ENCODE data around the gene SMCHD1. TPM values are rescaled to one million over a fixed set of nuclear protein-coding genes. Genes with fewer than 3 reads are reported as not detected.
A peak's percentile ranks its signal among the peaks of the same experiment; 100 is the strongest.
"Not testable (repeated sequence)": the region's sequence is repeated elsewhere in the genome, so short reads cannot be mapped to it uniquely, and the experiment has no call there.

SMCHD1 gene
- total RNA-seq, 4 donors from 2014 or later = 58.4 to 270 (median 98.6) TPM

- Histone ChIP-seq H3K27ac (peak overlapping the region; percentile 98 to 100), H3K4me1 (peaks cover 0 to 6% of the 10 kb centered on the region in 2 donors), H3K27me3 (no peaks in the 10 kb centered on the region), H3K4me3 (peak overlapping the region; percentile 93 to 99), H3K36me3 (no peaks in the 10 kb centered on the region), H3K9me3 (no peaks in the 10 kb centered on the region)
- TF ChIP-seq, protein P1, sequence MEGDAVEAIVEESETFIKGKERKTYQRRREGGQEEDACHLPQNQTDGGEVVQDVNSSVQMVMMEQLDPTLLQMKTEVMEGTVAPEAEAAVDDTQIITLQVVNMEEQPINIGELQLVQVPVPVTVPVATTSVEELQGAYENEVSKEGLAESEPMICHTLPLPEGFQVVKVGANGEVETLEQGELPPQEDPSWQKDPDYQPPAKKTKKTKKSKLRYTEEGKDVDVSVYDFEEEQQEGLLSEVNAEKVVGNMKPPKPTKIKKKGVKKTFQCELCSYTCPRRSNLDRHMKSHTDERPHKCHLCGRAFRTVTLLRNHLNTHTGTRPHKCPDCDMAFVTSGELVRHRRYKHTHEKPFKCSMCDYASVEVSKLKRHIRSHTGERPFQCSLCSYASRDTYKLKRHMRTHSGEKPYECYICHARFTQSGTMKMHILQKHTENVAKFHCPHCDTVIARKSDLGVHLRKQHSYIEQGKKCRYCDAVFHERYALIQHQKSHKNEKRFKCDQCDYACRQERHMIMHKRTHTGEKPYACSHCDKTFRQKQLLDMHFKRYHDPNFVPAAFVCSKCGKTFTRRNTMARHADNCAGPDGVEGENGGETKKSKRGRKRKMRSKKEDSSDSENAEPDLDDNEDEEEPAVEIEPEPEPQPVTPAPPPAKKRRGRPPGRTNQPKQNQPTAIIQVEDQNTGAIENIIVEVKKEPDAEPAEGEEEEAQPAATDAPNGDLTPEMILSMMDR (IDR thresholded peaks at IDR 0.05) = no peak
- intact Hi-C loops (cut with DNase I; ENCODE audit: low total_unique reads) = loop anchor here (5.0 to 10.0 kb wide), 2 partner anchors 85 to 248 kb away; partner anchors contain the start of genes METTL4 and NDC80
- no peak for DNase-seq
Observed at GRCh38 chr18:2656981-2657512, 1.5 kb downstream of the SMCHD1 start.

DNA sequence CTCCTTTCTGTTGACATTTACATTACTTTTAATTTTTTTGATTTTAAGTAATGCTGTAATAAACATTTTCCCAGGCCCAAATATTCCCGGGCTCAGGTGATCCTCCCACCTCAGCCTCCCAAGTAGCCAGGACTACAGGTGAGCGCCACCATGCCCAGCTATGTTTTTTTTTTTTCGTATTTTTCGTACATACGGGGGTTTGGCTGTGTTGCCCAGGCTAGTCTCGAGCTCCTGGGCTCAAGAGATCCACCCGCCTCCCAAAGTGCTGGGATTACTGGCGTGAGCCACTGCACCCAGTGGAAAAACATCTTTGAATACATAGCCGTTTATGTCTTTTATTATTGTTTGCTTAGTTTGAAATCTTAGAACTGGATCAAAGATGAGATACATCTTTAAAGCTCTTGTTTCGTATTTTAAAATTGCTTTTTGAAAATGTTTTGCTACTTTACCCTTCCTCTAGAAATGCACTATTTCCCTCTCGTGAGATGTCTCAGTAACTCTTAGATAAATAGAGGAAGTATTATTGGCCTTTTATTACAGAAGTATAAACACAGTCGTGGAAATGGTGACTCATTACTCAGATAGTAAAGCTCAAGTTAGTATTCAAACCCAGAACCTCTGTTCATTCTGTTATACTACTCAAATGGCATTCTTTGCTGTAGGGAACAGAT, 2.4 kb downstream of the SMCHD1 start:
- Histone ChIP-seq H3K27me3 (no peaks in the 10 kb centered on the region), H3K9me3 (no peaks in the 10 kb centered on the region), H3K36me3 (no peaks in the 10 kb centered on the region), H3K4me1 (peaks cover 0 to 6% of the 10 kb centered on the region in 2 donors), H3K4me3 (peak overlapping the region in 1 of 2 donors; percentile 2), H3K27ac (peak overlapping the region; percentile 11 to 100)
- TF ChIP-seq POLR2A (IDR thresholded peaks at IDR 0.05) = peak in 1 of 2 donors; percentile 24
- TF ChIP-seq, protein P1 (IDR thresholded peaks at IDR 0.05) = no peak
- intact Hi-C loops (cut with DNase I; ENCODE audit: low total_unique reads) = loop anchor here (5.0 to 10.0 kb wide), 2 partner anchors 86 to 247 kb away; partner anchors contain the start of genes METTL4 and NDC80
- DNase-seq = no peak

- H3K4me1 ChIP-seq; H3K27me3 ChIP-seq; H3K27ac ChIP-seq; intact Hi-C loops (cut with DNase I; ENCODE audit: low total_unique reads); H3K36me3 ChIP-seq; H3K9me3 ChIP-seq; DNase-seq; H3K4me3 ChIP-seq: not testable (repeated sequence)
Observed at GRCh38 chr18:2660849-2661248, 5.3 kb downstream of the SMCHD1 start.

- H3K27ac ChIP-seq; H3K4me3 ChIP-seq; H3K27me3 ChIP-seq; H3K36me3 ChIP-seq; H3K4me1 ChIP-seq; DNase-seq; H3K9me3 ChIP-seq; intact Hi-C loops (cut with DNase I; ENCODE audit: low total_unique reads): not testable (repeated sequence)
Observed at GRCh38 chr18:2662288-2662687, 6.8 kb downstream of the SMCHD1 start.

GRCh38 chr18:2662990-2663389, 7.5 kb downstream of the SMCHD1 start:
- intact Hi-C loops (cut with DNase I; ENCODE audit: low total_unique reads) = no loop called here
- Histone ChIP-seq H3K4me1 (peaks cover 6% of the 10 kb centered on the region in 2 donors), H3K27me3 (no peaks in the 10 kb centered on the region), H3K36me3 (no peaks in the 10 kb centered on the region), H3K9me3 (no peaks in the 10 kb centered on the region), H3K4me3 (no peak overlapping the region), H3K27ac (no peak overlapping the region)
- DNase-seq = no peak
- no peak for TF ChIP-seq POLR2A (IDR thresholded peaks at IDR 0.05)
- TF ChIP-seq, protein P1 (IDR thresholded peaks at IDR 0.05) = no peak

DNA sequence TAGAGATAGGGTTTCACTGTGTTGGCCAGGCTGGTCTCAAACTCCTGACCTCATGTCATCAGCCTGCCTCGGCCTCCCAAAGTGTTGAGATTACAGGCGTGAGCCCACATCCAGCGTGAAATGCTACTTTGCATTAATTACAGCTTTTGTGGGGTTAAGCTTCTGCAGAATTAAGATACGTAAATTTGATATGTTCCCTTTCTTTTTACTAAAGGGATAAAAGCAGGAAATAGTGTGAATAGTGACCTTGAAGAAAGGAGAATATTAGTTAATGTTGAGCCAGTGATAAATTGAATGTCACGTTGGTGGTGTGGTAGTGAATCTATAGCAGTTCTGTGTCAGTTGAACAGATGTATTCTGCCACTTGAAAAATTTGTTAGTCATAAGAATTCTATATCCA, 16.9 kb downstream of the SMCHD1 start:
- TF ChIP-seq, protein P1 (IDR thresholded peaks at IDR 0.05) = no peak
- TF ChIP-seq POLR2A (IDR thresholded peaks at IDR 0.05) = no peak
- Histone ChIP-seq H3K27ac (no peak overlapping the region), H3K4me3 (no peak overlapping the region), H3K36me3 (no peaks in the 10 kb centered on the region), H3K27me3 (no peaks in the 10 kb centered on the region), H3K4me1 (no peaks in the 10 kb centered on the region), H3K9me3 (no peaks in the 10 kb centered on the region)
- intact Hi-C loops (cut with DNase I; ENCODE audit: low total_unique reads) = no loop called here
- DNase-seq = no peak

Measured in uterus (tissue), 4 donors.